ENCODE data around the gene RPS6KA3. TPM values are rescaled to one million over a fixed set of nuclear protein-coding genes. Genes with fewer than 3 reads are reported as not detected.
A peak's percentile ranks its signal among the peaks of the same experiment; 100 is the strongest.

RPS6KA3 gene
- polyA plus RNA-seq, 1 experiment = 50.7 TPM

GRCh38 chrX:20140420-20140819, 126.3 kb downstream of the RPS6KA3 start:
- ChIA-PET CTCF (no interaction called here), POLR2A (no interaction called here)
- no peak for TF ChIP-seq CTCF (IDR thresholded peaks at IDR 0.05; ENCODE audit: low read depth, low read length)
- no peak for DNase-seq (ENCODE audit: low read depth, low spot score)
- no peaks in the 10 kb centered on the region for H3K27me3 ChIP-seq (ENCODE audit: control insufficient read depth, insufficient read depth, low read length)
- peak overlapping the region; percentile 74 for H3K4me3 ChIP-seq (ENCODE audit: low read depth, low read length)
- H3K27ac ChIP-seq (ENCODE audit: low read depth, low read length) = no peak overlapping the region
- no peaks in the 10 kb centered on the region for H3K9me3 ChIP-seq (ENCODE audit: control insufficient read depth, insufficient read depth, low read length)

GRCh38 chrX:20139966-20140365, 126.7 kb downstream of the RPS6KA3 start:
- CTCF ChIA-PET = no interaction called here
- POLR2A ChIA-PET = no interaction called here
- no peaks in the 10 kb centered on the region for H3K27me3 ChIP-seq (ENCODE audit: control insufficient read depth, insufficient read depth, low read length)
- TF ChIP-seq CTCF (IDR thresholded peaks at IDR 0.05; ENCODE audit: low read depth, low read length) = no peak
- H3K27ac ChIP-seq (ENCODE audit: low read depth, low read length) = no peak overlapping the region
- peak overlapping the region; percentile 74 for H3K4me3 ChIP-seq (ENCODE audit: low read depth, low read length)
- no peaks in the 10 kb centered on the region for H3K9me3 ChIP-seq (ENCODE audit: control insufficient read depth, insufficient read depth, low read length)
- no peak for DNase-seq (ENCODE audit: low read depth, low spot score)

- POLR2A ChIA-PET = no interaction called here
- Histone ChIP-seq H3K9me3 (ENCODE audit: control insufficient read depth, insufficient read depth, low read length) (no peaks in the 10 kb centered on the region), H3K27ac (ENCODE audit: low read depth, low read length) (no peak overlapping the region), H3K4me3 (ENCODE audit: low read depth, low read length) (no peak overlapping the region), H3K27me3 (ENCODE audit: control insufficient read depth, insufficient read depth, low read length) (no peaks in the 10 kb centered on the region)
- CTCF ChIA-PET = no interaction called here
- no peak for TF ChIP-seq CTCF (IDR thresholded peaks at IDR 0.05; ENCODE audit: low read depth, low read length)
- no peak for DNase-seq (ENCODE audit: low read depth, low spot score)
Measured at GRCh38 chrX:20135944-20136343, 130.8 kb downstream of the RPS6KA3 start.

- POLR2A ChIA-PET = no interaction called here
- TF ChIP-seq CTCF (IDR thresholded peaks at IDR 0.05; ENCODE audit: low read depth, low read length) = no peak
- CTCF ChIA-PET = interaction anchor here (2.0 kb wide), 1 partner anchor 228 kb away, joined by 9 read pairs; no protein-coding TSS in a partner anchor
- H3K9me3 ChIP-seq (ENCODE audit: control insufficient read depth, insufficient read depth, low read length) = no peaks in the 10 kb centered on the region
- no peak for DNase-seq (ENCODE audit: low read depth, low spot score)
- no peak overlapping the region for H3K27ac ChIP-seq (ENCODE audit: low read depth, low read length)
- H3K27me3 ChIP-seq (ENCODE audit: control insufficient read depth, insufficient read depth, low read length) = no peaks in the 10 kb centered on the region
- no peak overlapping the region for H3K4me3 ChIP-seq (ENCODE audit: low read depth, low read length)
Measured at GRCh38 chrX:20132666-20133065, 134.0 kb downstream of the RPS6KA3 start.

- TF ChIP-seq CTCF (IDR thresholded peaks at IDR 0.05; ENCODE audit: low read depth, low read length) = no peak
- Histone ChIP-seq H3K27ac (ENCODE audit: low read depth, low read length) (no peak overlapping the region), H3K9me3 (ENCODE audit: control insufficient read depth, insufficient read depth, low read length) (no peaks in the 10 kb centered on the region), H3K4me3 (ENCODE audit: low read depth, low read length) (no peak overlapping the region), H3K27me3 (ENCODE audit: control insufficient read depth, insufficient read depth, low read length) (no peaks in the 10 kb centered on the region)
- DNase-seq (ENCODE audit: low read depth, low spot score) = no peak
- CTCF ChIA-PET = interaction anchor here (0.9 kb wide), 1 partner anchor 226 kb away, joined by 3 read pairs; no protein-coding TSS in a partner anchor
- POLR2A ChIA-PET = no interaction called here
Measured at GRCh38 chrX:20130357-20130756, 136.4 kb downstream of the RPS6KA3 start.
